GM06990 (cell line): ENCODE measurements around the gene KPNA1.

ENCODE experiments used
- DNase-seq: peaks from one replicate; pipeline ENCODE4 v3.0.0-alpha.2; 2011; ENCODE audit not compliant: insufficient read length; ENCODE audit errors: extremely low read depth
- H3K27me3 ChIP-seq: replicated peaks from 2 replicates; pipeline ENCODE4 v1.6.0; 2011; ENCODE audit warnings: low read length; ENCODE audit not compliant: control insufficient read depth, insufficient read depth
- H3K36me3 ChIP-seq: 2 replicates; pipeline ENCODE4 v1.5.1; 2011; ENCODE audit warnings: low read length; ENCODE audit not compliant: control insufficient read depth, insufficient read depth
- H3K4me3 ChIP-seq: replicated peaks from 2 replicates; pipeline ENCODE4 v1.5.1; 2011; ENCODE audit warnings: low read depth, mild to moderate bottlenecking, control low read depth, low read length
- TF ChIP-seq, protein P1 (sequence below): IDR thresholded peaks from 2 replicates; pipeline ENCODE4 v1.5.1; 2011; ENCODE audit warnings: low read length, control low read depth, mild to moderate bottlenecking, inconsistent platforms; ENCODE audit not compliant: insufficient read depth, poor library complexity, severe bottlenecking

Gene KPNA1

DNA sequence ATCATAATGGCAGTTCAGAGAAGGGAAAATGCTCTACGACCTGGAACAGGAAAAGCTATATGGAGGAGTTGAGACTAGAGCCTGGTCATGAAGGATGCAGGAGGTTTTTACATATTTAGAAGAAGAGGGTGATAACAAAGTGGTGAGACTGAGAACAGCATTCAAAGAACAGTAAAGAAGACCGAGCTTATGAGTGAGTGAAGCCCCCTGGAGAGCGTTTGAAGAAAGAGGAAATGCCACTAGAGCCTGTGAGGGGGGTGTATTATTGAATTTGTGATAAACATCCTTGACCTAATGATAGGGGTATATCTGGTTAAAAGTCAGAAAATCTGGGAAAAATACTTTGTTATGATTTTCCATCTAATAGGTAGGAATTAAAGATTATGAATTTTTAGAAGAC is 45.2 kb upstream of the KPNA1 start:
- no peak for DNase-seq
- TF ChIP-seq, protein P1, sequence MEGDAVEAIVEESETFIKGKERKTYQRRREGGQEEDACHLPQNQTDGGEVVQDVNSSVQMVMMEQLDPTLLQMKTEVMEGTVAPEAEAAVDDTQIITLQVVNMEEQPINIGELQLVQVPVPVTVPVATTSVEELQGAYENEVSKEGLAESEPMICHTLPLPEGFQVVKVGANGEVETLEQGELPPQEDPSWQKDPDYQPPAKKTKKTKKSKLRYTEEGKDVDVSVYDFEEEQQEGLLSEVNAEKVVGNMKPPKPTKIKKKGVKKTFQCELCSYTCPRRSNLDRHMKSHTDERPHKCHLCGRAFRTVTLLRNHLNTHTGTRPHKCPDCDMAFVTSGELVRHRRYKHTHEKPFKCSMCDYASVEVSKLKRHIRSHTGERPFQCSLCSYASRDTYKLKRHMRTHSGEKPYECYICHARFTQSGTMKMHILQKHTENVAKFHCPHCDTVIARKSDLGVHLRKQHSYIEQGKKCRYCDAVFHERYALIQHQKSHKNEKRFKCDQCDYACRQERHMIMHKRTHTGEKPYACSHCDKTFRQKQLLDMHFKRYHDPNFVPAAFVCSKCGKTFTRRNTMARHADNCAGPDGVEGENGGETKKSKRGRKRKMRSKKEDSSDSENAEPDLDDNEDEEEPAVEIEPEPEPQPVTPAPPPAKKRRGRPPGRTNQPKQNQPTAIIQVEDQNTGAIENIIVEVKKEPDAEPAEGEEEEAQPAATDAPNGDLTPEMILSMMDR = no peak
- Histone ChIP-seq H3K27me3 (no peaks in the 10 kb centered on the region), H3K36me3 (peaks cover 15% of the 10 kb centered on the region), H3K4me3 (no peak overlapping the region)

GRCh38 chr3:122558605-122559004 is 43.9 kb upstream of the KPNA1 start:
- Histone ChIP-seq H3K27me3 (no peaks in the 10 kb centered on the region), H3K4me3 (no peak overlapping the region), H3K36me3 (peaks cover 17% of the 10 kb centered on the region)
- DNase-seq = no peak
- TF ChIP-seq, protein P1 = no peak

- peaks cover 17% of the 10 kb centered on the region for H3K36me3 ChIP-seq
- DNase-seq = no peak
- no peak overlapping the region for H3K4me3 ChIP-seq
- H3K27me3 ChIP-seq = no peaks in the 10 kb centered on the region
- TF ChIP-seq, protein P1 = no peak
Observed at GRCh38 chr3:122557356-122557755, 42.6 kb upstream of the KPNA1 start.

- TF ChIP-seq, protein P1 = no peak
- H3K4me3 ChIP-seq = no peak overlapping the region
- no peak for DNase-seq
- H3K36me3 ChIP-seq = peaks cover 17% of the 10 kb centered on the region
- no peaks in the 10 kb centered on the region for H3K27me3 ChIP-seq
Observed at GRCh38 chr3:122555275-122556071, 40.7 kb upstream of the KPNA1 start.

DNA sequence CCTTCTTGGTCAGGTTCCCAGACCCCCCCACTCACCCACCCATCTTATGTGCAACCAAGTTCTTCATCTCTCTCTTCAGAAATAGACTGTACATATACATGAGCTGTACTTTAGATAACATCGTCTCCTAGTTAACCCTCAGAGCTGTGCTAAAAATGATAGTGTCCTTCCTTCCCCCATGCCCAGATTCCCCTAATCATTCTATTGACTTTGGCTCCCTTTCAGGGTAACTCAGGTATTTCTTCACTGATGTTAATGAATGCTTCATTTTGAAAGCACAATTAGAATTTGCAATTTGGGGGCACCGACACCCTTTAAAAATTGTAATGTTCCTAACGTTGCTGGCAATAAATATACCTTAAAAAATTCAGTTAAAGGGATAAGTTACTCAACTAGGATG is 38.4 kb upstream of the KPNA1 start:
- DNase-seq = no peak
- TF ChIP-seq, protein P1 = no peak
- Histone ChIP-seq H3K27me3 (no peaks in the 10 kb centered on the region), H3K4me3 (no peak overlapping the region), H3K36me3 (peaks cover 13% of the 10 kb centered on the region)

- no peak for DNase-seq
- H3K4me3 ChIP-seq = no peak overlapping the region
- TF ChIP-seq, protein P1 = no peak
- H3K36me3 ChIP-seq = peaks cover 2% of the 10 kb centered on the region; the same call in 1 of the 2 replicates
- H3K27me3 ChIP-seq = no peaks in the 10 kb centered on the region
Observed at GRCh38 chr3:122548619-122549018, 33.9 kb upstream of the KPNA1 start.
